ENCODE measurements around the gene TMED7.
"Not testable (repeated sequence)": the region's sequence is repeated elsewhere in the genome, so short reads cannot be mapped to it uniquely, and the experiment has no call there.

The TMED7 gene

DNA sequence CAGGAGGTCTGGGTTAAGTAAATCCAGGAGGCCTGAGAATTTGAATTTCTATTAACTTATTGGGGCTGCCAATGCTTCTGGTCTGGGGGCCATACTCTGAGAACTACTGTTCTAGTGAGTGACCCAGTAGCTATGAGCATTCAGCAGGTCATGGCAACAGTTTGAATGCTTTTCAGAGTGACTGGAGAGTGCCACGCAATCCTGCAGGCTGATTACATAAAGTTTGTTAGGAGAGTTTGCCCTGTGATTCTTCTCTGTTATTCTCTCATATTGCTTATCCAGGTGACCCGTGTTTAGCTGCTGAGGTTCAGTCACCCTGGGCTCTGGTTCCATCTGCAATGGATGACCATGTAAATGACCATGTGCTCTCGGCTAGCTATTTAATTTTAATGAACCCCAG lies 22.2 kb upstream of the TMED7 start:
- Histone ChIP-seq H3K27me3 (ENCODE audit: insufficient read depth, poor library complexity, severe bottlenecking) (no peaks in the 10 kb centered on the region), H3K27ac (replicated peaks) (no peak overlapping the region), H3K4me3 (replicated peaks; ENCODE audit: insufficient read depth, low read length) (no peak overlapping the region)
- DNase-seq (ENCODE audit: low read depth in 1 of 2, low spot score in 1 of 2): no peak
- TF ChIP-seq GABPA (IDR thresholded peaks at IDR 0.05; ENCODE audit: low read depth): no peak

DNA sequence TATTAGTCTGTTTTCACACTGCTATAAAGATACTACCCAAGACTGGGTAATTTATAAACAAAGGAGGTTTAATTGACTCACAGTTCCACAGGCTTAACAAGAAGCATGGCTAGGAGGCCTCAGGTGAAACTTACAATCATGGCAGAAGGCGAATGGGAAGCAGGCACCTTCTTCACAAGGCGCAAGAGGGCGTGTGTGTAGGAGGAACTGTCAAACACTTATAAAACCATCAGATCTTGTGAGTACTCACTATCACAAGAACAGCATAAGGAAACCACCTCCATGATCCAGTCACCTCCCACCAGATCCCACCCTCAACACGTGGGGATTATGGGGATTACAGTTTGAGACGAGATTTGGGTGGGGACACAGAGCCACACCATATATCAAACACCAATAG lies 19.6 kb upstream of the TMED7 start:
- H3K4me3 ChIP-seq (replicated peaks; ENCODE audit: insufficient read depth, low read length): not testable (repeated sequence)

DNA sequence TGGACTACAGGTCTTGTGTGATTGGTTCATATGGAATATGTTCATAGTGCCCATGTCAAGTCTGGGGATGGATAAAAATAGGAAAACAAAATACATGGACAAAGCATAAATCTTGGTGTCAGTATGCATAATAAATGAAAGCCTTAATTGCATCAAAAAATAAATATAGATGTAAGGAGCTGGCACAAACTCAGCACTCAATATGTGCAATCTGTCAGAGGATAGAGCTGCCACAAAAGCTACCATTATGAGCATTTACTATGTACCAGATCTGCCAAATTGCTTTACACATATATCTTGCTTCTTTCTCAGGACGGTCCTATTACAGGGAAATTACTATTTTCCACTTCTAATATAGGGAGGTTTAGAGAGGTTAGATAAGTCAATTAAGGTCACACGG lies 18.2 kb upstream of the TMED7 start:
- no peak overlapping the region for H3K27ac ChIP-seq (replicated peaks)
- no peaks in the 10 kb centered on the region for H3K27me3 ChIP-seq (ENCODE audit: insufficient read depth, poor library complexity, severe bottlenecking)
- no peak for DNase-seq (ENCODE audit: low read depth in 1 of 2, low spot score in 1 of 2)
- no peak for TF ChIP-seq SPI1 (IDR thresholded peaks at IDR 0.05; ENCODE audit: borderline replicate concordance, low read depth)
- TF ChIP-seq, protein P1, sequence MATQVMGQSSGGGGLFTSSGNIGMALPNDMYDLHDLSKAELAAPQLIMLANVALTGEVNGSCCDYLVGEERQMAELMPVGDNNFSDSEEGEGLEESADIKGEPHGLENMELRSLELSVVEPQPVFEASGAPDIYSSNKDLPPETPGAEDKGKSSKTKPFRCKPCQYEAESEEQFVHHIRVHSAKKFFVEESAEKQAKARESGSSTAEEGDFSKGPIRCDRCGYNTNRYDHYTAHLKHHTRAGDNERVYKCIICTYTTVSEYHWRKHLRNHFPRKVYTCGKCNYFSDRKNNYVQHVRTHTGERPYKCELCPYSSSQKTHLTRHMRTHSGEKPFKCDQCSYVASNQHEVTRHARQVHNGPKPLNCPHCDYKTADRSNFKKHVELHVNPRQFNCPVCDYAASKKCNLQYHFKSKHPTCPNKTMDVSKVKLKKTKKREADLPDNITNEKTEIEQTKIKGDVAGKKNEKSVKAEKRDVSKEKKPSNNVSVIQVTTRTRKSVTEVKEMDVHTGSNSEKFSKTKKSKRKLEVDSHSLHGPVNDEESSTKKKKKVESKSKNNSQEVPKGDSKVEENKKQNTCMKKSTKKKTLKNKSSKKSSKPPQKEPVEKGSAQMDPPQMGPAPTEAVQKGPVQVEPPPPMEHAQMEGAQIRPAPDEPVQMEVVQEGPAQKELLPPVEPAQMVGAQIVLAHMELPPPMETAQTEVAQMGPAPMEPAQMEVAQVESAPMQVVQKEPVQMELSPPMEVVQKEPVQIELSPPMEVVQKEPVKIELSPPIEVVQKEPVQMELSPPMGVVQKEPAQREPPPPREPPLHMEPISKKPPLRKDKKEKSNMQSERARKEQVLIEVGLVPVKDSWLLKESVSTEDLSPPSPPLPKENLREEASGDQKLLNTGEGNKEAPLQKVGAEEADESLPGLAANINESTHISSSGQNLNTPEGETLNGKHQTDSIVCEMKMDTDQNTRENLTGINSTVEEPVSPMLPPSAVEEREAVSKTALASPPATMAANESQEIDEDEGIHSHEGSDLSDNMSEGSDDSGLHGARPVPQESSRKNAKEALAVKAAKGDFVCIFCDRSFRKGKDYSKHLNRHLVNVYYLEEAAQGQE (IDR thresholded peaks at IDR 0.05; ENCODE audit: insufficient replicate concordance, low read depth): no peak
- TF ChIP-seq, protein P2, sequence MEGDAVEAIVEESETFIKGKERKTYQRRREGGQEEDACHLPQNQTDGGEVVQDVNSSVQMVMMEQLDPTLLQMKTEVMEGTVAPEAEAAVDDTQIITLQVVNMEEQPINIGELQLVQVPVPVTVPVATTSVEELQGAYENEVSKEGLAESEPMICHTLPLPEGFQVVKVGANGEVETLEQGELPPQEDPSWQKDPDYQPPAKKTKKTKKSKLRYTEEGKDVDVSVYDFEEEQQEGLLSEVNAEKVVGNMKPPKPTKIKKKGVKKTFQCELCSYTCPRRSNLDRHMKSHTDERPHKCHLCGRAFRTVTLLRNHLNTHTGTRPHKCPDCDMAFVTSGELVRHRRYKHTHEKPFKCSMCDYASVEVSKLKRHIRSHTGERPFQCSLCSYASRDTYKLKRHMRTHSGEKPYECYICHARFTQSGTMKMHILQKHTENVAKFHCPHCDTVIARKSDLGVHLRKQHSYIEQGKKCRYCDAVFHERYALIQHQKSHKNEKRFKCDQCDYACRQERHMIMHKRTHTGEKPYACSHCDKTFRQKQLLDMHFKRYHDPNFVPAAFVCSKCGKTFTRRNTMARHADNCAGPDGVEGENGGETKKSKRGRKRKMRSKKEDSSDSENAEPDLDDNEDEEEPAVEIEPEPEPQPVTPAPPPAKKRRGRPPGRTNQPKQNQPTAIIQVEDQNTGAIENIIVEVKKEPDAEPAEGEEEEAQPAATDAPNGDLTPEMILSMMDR (IDR thresholded peaks at IDR 0.05; ENCODE audit: insufficient read depth, low read length): no peak
- no peak for TF ChIP-seq POLR2AphosphoS5 (IDR thresholded peaks at IDR 0.05; ENCODE audit: low read depth)
- TF ChIP-seq GABPA (IDR thresholded peaks at IDR 0.05; ENCODE audit: low read depth): no peak
- no peak overlapping the region for H3K4me3 ChIP-seq (replicated peaks; ENCODE audit: insufficient read depth, low read length)

More for the DNA sequence above, 19.6 kb upstream of the TMED7 start:
- not testable (repeated sequence) for H3K27me3 ChIP-seq (ENCODE audit: insufficient read depth, poor library complexity, severe bottlenecking); DNase-seq (ENCODE audit: low read depth in 1 of 2, low spot score in 1 of 2); H3K27ac ChIP-seq (replicated peaks)

DNA sequence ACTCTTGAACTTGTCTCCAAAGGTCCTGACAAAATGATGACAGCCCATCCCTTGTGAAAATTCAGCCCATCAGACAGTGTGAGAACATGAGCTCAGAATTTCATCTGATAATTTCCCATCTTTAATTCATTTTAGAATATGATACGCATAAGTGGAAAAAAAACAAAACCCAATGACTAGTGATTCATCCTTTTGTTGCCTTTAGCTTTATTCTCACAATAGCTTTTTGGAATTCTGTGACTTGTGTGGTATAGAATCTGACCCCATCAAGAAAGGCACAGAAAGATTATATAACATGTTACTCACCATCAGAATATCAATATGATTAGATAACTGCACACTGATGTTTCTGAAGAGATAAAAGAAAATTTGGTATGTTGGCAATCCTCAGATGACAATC lies 16.1 kb upstream of the TMED7 start:
- no peak for DNase-seq (ENCODE audit: low read depth in 1 of 2, low spot score in 1 of 2)
- H3K27ac ChIP-seq (replicated peaks): no peak overlapping the region
- no peaks in the 10 kb centered on the region for H3K27me3 ChIP-seq (ENCODE audit: insufficient read depth, poor library complexity, severe bottlenecking)
- TF ChIP-seq, protein P1 (IDR thresholded peaks at IDR 0.05; ENCODE audit: insufficient replicate concordance, low read depth): no peak
- TF ChIP-seq, protein P2 (IDR thresholded peaks at IDR 0.05; ENCODE audit: insufficient read depth, low read length): no peak
- no peak for TF ChIP-seq GABPA (IDR thresholded peaks at IDR 0.05; ENCODE audit: low read depth)
- TF ChIP-seq SPI1 (IDR thresholded peaks at IDR 0.05; ENCODE audit: borderline replicate concordance, low read depth): no peak
- no peak for TF ChIP-seq POLR2AphosphoS5 (IDR thresholded peaks at IDR 0.05; ENCODE audit: low read depth)
- no peak overlapping the region for H3K4me3 ChIP-seq (replicated peaks; ENCODE audit: insufficient read depth, low read length)

DNA sequence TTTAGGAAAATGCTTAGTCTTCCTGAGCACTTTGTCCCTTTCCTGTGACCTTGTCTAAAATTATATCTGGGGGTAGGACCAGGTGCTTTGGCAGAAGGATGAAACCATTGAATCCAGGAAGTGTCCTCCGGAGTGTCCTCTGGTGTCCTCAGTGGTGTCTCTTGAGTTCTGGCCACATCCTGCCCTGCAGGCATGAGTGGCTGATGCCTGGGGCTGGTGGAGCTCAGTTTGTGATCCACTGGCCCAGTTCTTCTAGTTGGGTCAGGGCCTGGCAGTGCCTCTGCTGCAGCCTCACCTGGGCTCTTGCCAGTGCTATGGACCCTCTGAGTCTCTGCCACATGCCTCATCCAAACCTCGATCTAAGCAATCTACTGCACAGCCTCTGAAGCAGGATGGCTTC lies 14.4 kb upstream of the TMED7 start:
- no peak for DNase-seq (ENCODE audit: low read depth in 1 of 2, low spot score in 1 of 2)
- Histone ChIP-seq H3K27ac (replicated peaks) (no peak overlapping the region), H3K27me3 (ENCODE audit: insufficient read depth, poor library complexity, severe bottlenecking) (no peaks in the 10 kb centered on the region), H3K4me3 (replicated peaks; ENCODE audit: insufficient read depth, low read length) (no peak overlapping the region)
- TF ChIP-seq GABPA (IDR thresholded peaks at IDR 0.05; ENCODE audit: low read depth) (no peak), POLR2AphosphoS5 (IDR thresholded peaks at IDR 0.05; ENCODE audit: low read depth) (no peak), SPI1 (IDR thresholded peaks at IDR 0.05; ENCODE audit: borderline replicate concordance, low read depth) (no peak)
- TF ChIP-seq, protein P1 (IDR thresholded peaks at IDR 0.05; ENCODE audit: insufficient replicate concordance, low read depth): no peak
- TF ChIP-seq, protein P2 (IDR thresholded peaks at IDR 0.05; ENCODE audit: insufficient read depth, low read length): no peak

Measured in HL-60 (cell line).